SK-N-MC (cell line): ENCODE results near the gene STEEP1.

Experiments
- EZH2 ChIP-seq: fragments of 200-600 bp; sonication (generic); IDR thresholded peaks from one replicate; pipeline ENCODE4 v1.6.1; 2017; ENCODE audit warnings: antibody characterized with exemption
- FOXP2 ChIP-seq: optimal IDR thresholded peaks from 2 replicates; pipeline ENCODE3; 2011; ENCODE audit warnings: mild to moderate bottlenecking, moderate library complexity; ENCODE audit not compliant: insufficient read depth; ENCODE audit errors: extremely low read length, control extremely low read depth
- POLR2AphosphoS5 ChIP-seq: IDR thresholded peaks from 2 replicates; pipeline ENCODE4 v1.6.1; 2012; ENCODE audit warnings: mild to moderate bottlenecking, low read depth, low read length, borderline replicate concordance

DNA sequence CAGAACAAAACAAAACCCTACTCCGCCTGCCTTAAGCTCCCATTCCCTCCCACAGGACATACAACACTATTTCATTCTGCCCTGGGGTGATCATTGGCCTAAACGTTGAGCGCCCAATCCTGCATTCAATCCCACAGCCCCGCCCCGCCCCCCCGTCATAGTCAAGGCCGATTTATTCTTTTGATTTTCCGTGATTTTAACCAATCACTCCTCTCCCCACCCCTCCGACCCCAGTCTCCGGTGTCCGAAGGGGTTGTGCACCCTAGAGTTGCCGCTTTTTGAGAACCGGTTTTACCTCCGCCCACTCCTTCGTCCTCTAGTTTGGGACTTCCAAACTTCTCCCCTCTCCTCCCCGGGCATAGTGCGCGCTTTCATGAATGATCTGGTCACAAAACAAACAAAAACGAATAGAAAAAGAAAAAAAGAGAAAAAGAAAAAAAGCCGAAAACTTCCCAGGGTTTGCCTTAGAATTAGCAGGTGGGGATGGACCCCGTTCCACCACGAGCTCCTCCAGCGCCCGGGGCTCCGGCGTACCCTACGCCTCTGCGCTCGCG is 8.7 kb upstream of the STEEP1 start:
- TF ChIP-seq POLR2AphosphoS5 (no peak), EZH2 (no peak), FOXP2 (no peak)
